NB4 (cell line): ENCODE data around the gene SAMD4A.

Experiments
- MYC ChIP-seq: IDR thresholded peaks from 2 replicates; pipeline ENCODE4 v1.6.1; 2011; ENCODE audit warnings: low read depth, low read length
- POLR2A ChIP-seq: IDR thresholded peaks from 2 replicates; pipeline ENCODE4 v1.6.1; 2011; ENCODE audit warnings: mild to moderate bottlenecking; ENCODE audit not compliant: insufficient read length; ENCODE audit errors: extremely low read depth
- TF ChIP-seq, protein P1 (sequence below): IDR thresholded peaks from one replicate; pipeline ENCODE4 v1.5.1; 2012; ENCODE audit warnings: low read depth, low read length

- TF ChIP-seq, protein P1, sequence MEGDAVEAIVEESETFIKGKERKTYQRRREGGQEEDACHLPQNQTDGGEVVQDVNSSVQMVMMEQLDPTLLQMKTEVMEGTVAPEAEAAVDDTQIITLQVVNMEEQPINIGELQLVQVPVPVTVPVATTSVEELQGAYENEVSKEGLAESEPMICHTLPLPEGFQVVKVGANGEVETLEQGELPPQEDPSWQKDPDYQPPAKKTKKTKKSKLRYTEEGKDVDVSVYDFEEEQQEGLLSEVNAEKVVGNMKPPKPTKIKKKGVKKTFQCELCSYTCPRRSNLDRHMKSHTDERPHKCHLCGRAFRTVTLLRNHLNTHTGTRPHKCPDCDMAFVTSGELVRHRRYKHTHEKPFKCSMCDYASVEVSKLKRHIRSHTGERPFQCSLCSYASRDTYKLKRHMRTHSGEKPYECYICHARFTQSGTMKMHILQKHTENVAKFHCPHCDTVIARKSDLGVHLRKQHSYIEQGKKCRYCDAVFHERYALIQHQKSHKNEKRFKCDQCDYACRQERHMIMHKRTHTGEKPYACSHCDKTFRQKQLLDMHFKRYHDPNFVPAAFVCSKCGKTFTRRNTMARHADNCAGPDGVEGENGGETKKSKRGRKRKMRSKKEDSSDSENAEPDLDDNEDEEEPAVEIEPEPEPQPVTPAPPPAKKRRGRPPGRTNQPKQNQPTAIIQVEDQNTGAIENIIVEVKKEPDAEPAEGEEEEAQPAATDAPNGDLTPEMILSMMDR: no peak
- TF ChIP-seq POLR2A (no peak), MYC (no peak)
These were observed 168.5 kb downstream of the SAMD4A start for GRCh38 chr14:54735424-54735823.
